GM12872 (cell line): ENCODE measurements around the gene PTGER3.

Experiments used
- TF ChIP-seq, protein P1 (sequence below): IDR thresholded peaks from 3 replicates; pipeline ENCODE4 v1.5.1; 2011; ENCODE audit warnings: low read depth, mild to moderate bottlenecking, low read length, moderate library complexity; ENCODE audit not compliant: insufficient read depth

Gene PTGER3

DNA sequence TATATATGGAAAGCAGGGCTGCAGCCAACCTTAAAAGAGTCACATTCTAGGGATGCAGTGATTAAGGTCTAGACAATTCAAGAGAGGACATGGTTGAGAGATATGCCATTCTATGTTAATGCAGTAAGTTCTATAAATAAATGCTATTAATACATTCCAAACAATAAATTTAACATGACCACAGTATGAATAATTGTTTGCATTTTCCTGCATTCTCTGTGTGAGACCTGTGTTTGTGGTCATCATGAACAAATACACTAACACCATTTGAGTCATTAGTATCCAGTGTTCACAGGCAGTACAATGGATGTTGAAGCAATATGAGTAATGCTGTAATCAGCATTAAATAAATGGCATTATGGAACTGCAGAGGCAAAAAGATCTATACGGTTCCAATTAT is 38.7 kb upstream of the PTGER3 start:
- TF ChIP-seq, protein P1, sequence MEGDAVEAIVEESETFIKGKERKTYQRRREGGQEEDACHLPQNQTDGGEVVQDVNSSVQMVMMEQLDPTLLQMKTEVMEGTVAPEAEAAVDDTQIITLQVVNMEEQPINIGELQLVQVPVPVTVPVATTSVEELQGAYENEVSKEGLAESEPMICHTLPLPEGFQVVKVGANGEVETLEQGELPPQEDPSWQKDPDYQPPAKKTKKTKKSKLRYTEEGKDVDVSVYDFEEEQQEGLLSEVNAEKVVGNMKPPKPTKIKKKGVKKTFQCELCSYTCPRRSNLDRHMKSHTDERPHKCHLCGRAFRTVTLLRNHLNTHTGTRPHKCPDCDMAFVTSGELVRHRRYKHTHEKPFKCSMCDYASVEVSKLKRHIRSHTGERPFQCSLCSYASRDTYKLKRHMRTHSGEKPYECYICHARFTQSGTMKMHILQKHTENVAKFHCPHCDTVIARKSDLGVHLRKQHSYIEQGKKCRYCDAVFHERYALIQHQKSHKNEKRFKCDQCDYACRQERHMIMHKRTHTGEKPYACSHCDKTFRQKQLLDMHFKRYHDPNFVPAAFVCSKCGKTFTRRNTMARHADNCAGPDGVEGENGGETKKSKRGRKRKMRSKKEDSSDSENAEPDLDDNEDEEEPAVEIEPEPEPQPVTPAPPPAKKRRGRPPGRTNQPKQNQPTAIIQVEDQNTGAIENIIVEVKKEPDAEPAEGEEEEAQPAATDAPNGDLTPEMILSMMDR: no peak

GRCh38 chr1:71083271-71083670 is 35.7 kb upstream of the PTGER3 start:
- TF ChIP-seq, protein P1: no peak

DNA sequence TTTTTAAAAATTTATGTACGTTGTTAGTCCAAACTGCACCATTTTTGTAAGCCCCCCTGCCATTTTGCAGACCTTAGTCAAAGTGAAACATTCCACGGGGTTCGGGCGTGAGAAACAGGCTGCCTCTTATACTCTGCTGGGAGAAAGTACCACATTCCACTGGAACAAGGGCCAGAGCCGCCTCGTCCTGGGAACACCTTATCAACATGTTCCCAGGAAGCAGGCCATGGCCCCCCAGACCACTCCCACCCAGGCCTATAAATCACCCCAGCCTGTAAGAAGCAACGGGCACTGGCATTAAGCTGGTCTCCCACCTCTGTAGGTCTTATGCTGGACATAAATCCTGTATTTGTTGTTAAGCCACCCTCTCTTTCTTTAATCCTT is 34.1 kb upstream of the PTGER3 start:
- TF ChIP-seq, protein P1: no peak

GRCh38 chr1:71080739-71081696 is 33.4 kb upstream of the PTGER3 start, which contains the start of gene ZRANB2:
Gene ZRANB2 (minus strand): TSS chr1:71081035. CDS start chr1:71080995, 40 bp downstream.
- TF ChIP-seq, protein P1: peak; percentile 57

DNA sequence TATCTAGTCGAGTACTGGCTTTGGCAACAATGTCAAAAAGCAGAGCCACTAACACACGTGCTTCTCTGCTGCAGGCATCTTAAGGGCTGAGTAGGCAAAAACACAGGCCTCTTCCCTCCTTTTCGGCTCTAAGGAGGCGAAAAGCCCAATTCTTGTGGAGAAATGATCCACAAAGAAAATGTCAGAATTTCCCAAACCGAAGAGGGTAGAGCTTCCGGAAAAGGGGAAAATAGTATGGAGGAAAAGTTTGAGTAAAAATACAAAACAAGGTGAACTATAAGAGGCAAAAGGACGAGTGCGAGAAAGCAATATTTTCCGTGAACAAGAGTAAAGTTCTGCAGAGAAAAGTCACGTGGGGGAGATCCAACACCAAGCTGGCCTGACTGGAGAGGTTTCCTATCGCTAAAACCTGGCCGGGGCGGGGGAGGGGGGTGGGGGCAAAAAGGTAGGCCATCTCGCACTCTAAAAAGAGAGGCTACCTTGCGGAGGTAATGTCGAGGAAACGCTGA is 32.7 kb upstream of the PTGER3 start:
- TF ChIP-seq, protein P1: no peak

DNA sequence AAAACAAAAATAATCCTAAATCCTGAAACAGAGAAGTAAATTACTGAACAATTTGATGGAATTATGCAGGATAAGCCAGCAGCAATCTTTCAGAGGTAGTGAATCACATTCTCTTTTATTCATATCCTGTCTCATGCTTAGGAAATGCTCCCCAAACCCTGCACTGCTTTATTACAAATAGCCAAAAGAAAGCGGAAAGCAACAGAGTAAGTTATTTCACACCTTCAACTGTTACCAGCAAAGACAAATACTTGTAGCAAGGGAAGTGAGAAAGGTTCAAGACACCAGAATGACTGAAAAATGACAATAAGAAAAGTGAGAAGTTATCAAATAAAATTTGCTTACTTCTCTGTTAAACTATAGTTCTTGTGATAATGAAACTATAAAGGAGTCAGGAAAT is 27.1 kb upstream of the PTGER3 start:
- TF ChIP-seq, protein P1: no peak

DNA sequence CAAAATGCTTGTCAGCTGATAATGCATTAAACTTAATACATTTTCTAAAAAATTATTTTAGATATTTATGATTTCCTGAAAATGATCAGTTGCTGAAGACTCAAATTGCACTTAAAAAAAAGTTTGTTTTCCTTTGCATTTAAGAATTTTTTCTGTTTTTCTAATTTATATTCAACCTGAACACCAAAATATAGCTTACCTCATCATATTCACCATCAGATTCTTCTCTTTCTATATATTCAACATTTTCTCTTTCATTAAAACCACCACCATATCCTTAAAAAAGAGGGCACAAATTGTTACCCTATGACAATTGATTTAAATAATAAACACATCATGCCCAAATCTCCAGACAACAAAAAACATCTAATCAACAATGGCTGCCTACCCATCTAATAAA is 24.7 kb upstream of the PTGER3 start:
- TF ChIP-seq, protein P1: no peak
